A673 (cell line): Measurements from ENCODE around the gene PAK1. TPM values are rescaled to one million over a fixed set of nuclear protein-coding genes. Genes with fewer than 3 reads are reported as not detected.

Source experiments
- BruUV-seq: library from RNA; stranded (reverse); fragments of 400-500 nt; replicated peaks from 2 replicates; lab custom pipeline; 2021; lab: Mats Ljungman, UMichigan
- CTCF ChIA-PET: fragments of 300-600 bp; sonication (Branson Sonifier 250); formaldehyde crosslinking; loops from one replicate; lab custom pipeline; 2022; ENCODE audit warnings: antibody characterized with exemption; lab: Charles Lee
- POLR2A ChIA-PET: fragments of 300-600 bp; sonication (Branson Sonifier 250); formaldehyde crosslinking; loops from one replicate; lab custom pipeline; 2022; ENCODE audit warnings: antibody characterized with exemption; ENCODE audit not compliant: low non-redundant PET; lab: Charles Lee
- DNase-seq: peaks from one replicate; pipeline ENCODE4 v3.0.0-alpha.2; 2015; ENCODE audit warnings: low spot score
- H3K27ac ChIP-seq: fragments of 200-600 bp; sonication (generic); 2 replicates; pipeline ENCODE4 v1.5.1; 2016; ENCODE audit warnings: mixed run types, low read depth, mild to moderate bottlenecking, mixed read lengths, antibody characterized with exemption, low read length; ENCODE audit not compliant: poor library complexity, severe bottlenecking
- H3K27me3 ChIP-seq: fragments of 200-600 bp; sonication (generic); replicated peaks from 2 replicates; pipeline ENCODE4 v1.6.1; 2017; ENCODE audit warnings: mixed run types, low read depth, mild to moderate bottlenecking, mixed read lengths, antibody characterized with exemption, low read length; ENCODE audit not compliant: insufficient read depth, poor library complexity
- H3K36me3 ChIP-seq: fragments of 200-600 bp; sonication (generic); 2 replicates; pipeline ENCODE4 v1.6.1; 2016; ENCODE audit warnings: mixed run types, mild to moderate bottlenecking, mixed read lengths, antibody characterized with exemption, low read length; ENCODE audit not compliant: insufficient read depth, poor library complexity, severe bottlenecking
- H3K4me1 ChIP-seq: fragments of 200-600 bp; sonication (generic); 2 replicates; pipeline ENCODE4 v1.6.1; 2017; ENCODE audit warnings: mixed run types, mild to moderate bottlenecking, mixed read lengths, antibody characterized with exemption, low read length; ENCODE audit not compliant: insufficient read depth, poor library complexity, severe bottlenecking
- H3K4me3 ChIP-seq: fragments of 200-600 bp; sonication (generic); 2 replicates; pipeline ENCODE4 v1.5.1; 2016; ENCODE audit warnings: low read depth, mixed run types, mild to moderate bottlenecking, mixed read lengths, low read length; ENCODE audit not compliant: poor library complexity, severe bottlenecking
- H3K9me3 ChIP-seq: fragments of 200-600 bp; sonication (generic); 2 replicates; pipeline ENCODE4 v1.6.1; 2016; ENCODE audit warnings: mixed run types, low read depth, mild to moderate bottlenecking, mixed read lengths, antibody characterized with exemption, low read length; ENCODE audit not compliant: poor library complexity, severe bottlenecking
- CTCF ChIP-seq: fragments of 300-800, 200-600 bp; sonication (generic); conservative IDR thresholded peaks from 2 replicates; pipeline ENCODE4 v1.5.1; 2017; ENCODE audit warnings: low read depth, mild to moderate bottlenecking, antibody characterized with exemption, low read length, moderate library complexity, mixed read lengths
- EZH2 ChIP-seq: fragments of 200-600 bp; sonication (generic); IDR thresholded peaks from 2 replicates; pipeline ENCODE4 v1.6.1; 2017; ENCODE audit warnings: borderline replicate concordance, low read depth, mild to moderate bottlenecking, mixed read lengths, antibody characterized with exemption, low read length; ENCODE audit not compliant: poor library complexity, severe bottlenecking
- intact Hi-C: fragments of 100-400 bp; cut with micrococcal nuclease; formaldehyde crosslinking; loops from one replicate; pipeline ENCODE4 v1.10.0; 2022; ENCODE audit not compliant: unreplicated experiment
- total RNA-seq: library from RNA; stranded (reverse); gene quantifications from 2 replicates; pipeline ENCODE4 v1.2.3, GENCODE V29; 2021

Gene PAK1
- total RNA-seq, 1 experiment from 2014 or later, result 44.2 TPM

- H3K4me3 ChIP-seq, result no peak overlapping the region
- no peaks in the 10 kb centered on the region for H3K27me3 ChIP-seq
- POLR2A ChIA-PET, result no interaction called here
- TF ChIP-seq EZH2, result no peak
- no peak for TF ChIP-seq CTCF
- CTCF ChIA-PET, result no interaction called here
- no TSS peak for BruUV-seq
- H3K36me3 ChIP-seq, result no peaks in the 10 kb centered on the region
- H3K4me1 ChIP-seq, result no peaks in the 10 kb centered on the region
- DNase-seq, result no peak
- H3K9me3 ChIP-seq, result no peaks in the 10 kb centered on the region
- intact Hi-C loops, result no loop called here
- no peak overlapping the region for H3K27ac ChIP-seq
Measured at GRCh38 chr11:77395460-77396173, 78.3 kb downstream of the PAK1 start.

GRCh38 chr11:77392842-77393241 lies 81.1 kb downstream of the PAK1 start:
- intact Hi-C loops, result no loop called here
- no peak for DNase-seq
- Histone ChIP-seq H3K9me3 (no peaks in the 10 kb centered on the region), H3K4me3 (no peak overlapping the region), H3K36me3 (no peaks in the 10 kb centered on the region), H3K27ac (no peak overlapping the region), H3K27me3 (no peaks in the 10 kb centered on the region), H3K4me1 (no peaks in the 10 kb centered on the region)
- ChIA-PET POLR2A (no interaction called here), CTCF (no interaction called here)
- TF ChIP-seq EZH2, result no peak
- TF ChIP-seq CTCF, result no peak
- BruUV-seq, result no TSS peak

DNA sequence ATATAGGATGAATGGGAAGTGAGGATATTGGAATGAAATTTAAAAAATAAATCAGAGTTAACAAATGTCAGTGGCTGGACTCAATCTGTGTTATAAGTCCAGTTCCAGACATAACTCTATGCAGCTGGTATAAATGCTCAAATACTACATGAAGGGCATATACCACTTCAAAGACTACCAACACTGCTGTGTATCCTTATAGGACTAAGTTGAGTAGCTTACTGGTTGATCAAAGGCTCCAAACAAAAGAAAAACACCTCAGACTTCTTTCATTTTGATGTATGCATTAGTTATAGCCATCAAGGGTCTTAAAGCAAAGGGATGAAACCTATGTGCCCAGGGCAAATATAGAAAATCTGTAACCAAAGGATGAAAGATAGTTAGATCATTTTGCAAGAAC lies 86.2 kb downstream of the PAK1 start:
- no peak overlapping the region for H3K27ac ChIP-seq
- TF ChIP-seq CTCF (no peak), EZH2 (no peak)
- H3K4me3 ChIP-seq, result no peak overlapping the region
- intact Hi-C loops, result no loop called here
- H3K9me3 ChIP-seq, result no peaks in the 10 kb centered on the region
- DNase-seq, result no peak
- no peaks in the 10 kb centered on the region for H3K36me3 ChIP-seq
- BruUV-seq, result no TSS peak
- H3K4me1 ChIP-seq, result no peaks in the 10 kb centered on the region
- no peaks in the 10 kb centered on the region for H3K27me3 ChIP-seq
- ChIA-PET POLR2A (no interaction called here), CTCF (no interaction called here)
